H1 (cell line): ENCODE results near the gene MRPS2. TPM values are rescaled to one million over a fixed set of nuclear protein-coding genes. Genes with fewer than 3 reads are reported as not detected.
A peak's percentile ranks its signal among the peaks of the same experiment; 100 is the strongest.

Experiments used
- CTCF ChIA-PET: fragments of 300-600 bp; sonication (Branson Sonifier 250); formaldehyde crosslinking; loops from one replicate; lab custom pipeline; 2021; ENCODE audit not compliant: partially characterized antibody; lab: Charles Lee
- POLR2A ChIA-PET: fragments of 300-600 bp; sonication (Branson Sonifier 250); formaldehyde crosslinking; loops from one replicate; lab custom pipeline; 2021; ENCODE audit warnings: inconsistent platforms; ENCODE audit not compliant: partially characterized antibody; lab: Charles Lee
- DNase-seq, 2 experiments: peaks; one replicate each; pipeline versions ENCODE4 v3.0.0 to v3.0.0-alpha.2; 2010 to 2022; ENCODE audit warnings: low spot score in 2 of 2, low read depth in 1 of 2, mixed read lengths in 1 of 2
- FAIRE-seq: peaks from 2 replicates; lab custom pipeline; 2011; peaks lifted over from hg19 to GRCh38; lab: Jason Lieb, UNC
- H2AFZ ChIP-seq: 2 replicates; pipeline ENCODE4 v1.8.1; 2012; ENCODE audit warnings: low read length, inconsistent platforms
- H2AK5ac ChIP-seq: 2 replicates; pipeline ENCODE4 v1.6.1; 2013; ENCODE audit warnings: low read depth, low read length
- H2BK120ac ChIP-seq: replicated peaks from 2 replicates; pipeline ENCODE3; 2013; ENCODE audit warnings: low read depth, low read length, inconsistent platforms
- H2BK12ac ChIP-seq: 2 replicates; pipeline ENCODE4 v1.6.1; 2013; ENCODE audit warnings: low read depth, low read length
- H2BK15ac ChIP-seq: 2 replicates; pipeline ENCODE4 v1.6.1; 2013; ENCODE audit warnings: low read length
- H2BK20ac ChIP-seq: 2 replicates; pipeline ENCODE4 v1.6.1; 2013; ENCODE audit warnings: low read length
- H2BK5ac ChIP-seq: 2 replicates; pipeline ENCODE4 v1.6.1; 2013; ENCODE audit warnings: low read depth, low read length
- H3K14ac ChIP-seq: 2 replicates; pipeline ENCODE4 v1.6.1; 2013; ENCODE audit warnings: inconsistent platforms; ENCODE audit not compliant: insufficient read length
- H3K18ac ChIP-seq: 2 replicates; pipeline ENCODE4 v1.6.1; 2013; ENCODE audit warnings: low read length; ENCODE audit errors: extremely low read depth
- H3K23ac ChIP-seq: 2 replicates; pipeline ENCODE4 v1.6.1; 2013; ENCODE audit warnings: inconsistent platforms; ENCODE audit not compliant: insufficient read length
- H3K23me2 ChIP-seq: 2 replicates; pipeline ENCODE4 v1.6.1; 2013; ENCODE audit warnings: low read depth, low read length
- H3K27ac ChIP-seq: 2 replicates; pipeline ENCODE4 v1.6.1; 2011; ENCODE audit warnings: low read depth, low read length, inconsistent platforms
- H3K27me3 ChIP-seq, 4 experiments: replicated peaks in 1 of 4; 1 replicate in 1 of 4; 2 replicates in 3 of 4; pipeline versions ENCODE4 v1.6.1 to v1.8.1; 2011 to 2013; ENCODE audit warnings: low read length in 3 of 4, mild to moderate bottlenecking in 3 of 4, inconsistent platforms in 2 of 4, mixed read lengths in 2 of 4, moderate library complexity in 1 of 4; ENCODE audit not compliant: control insufficient read depth in 3 of 4, insufficient read depth in 3 of 4; ENCODE audit errors: extremely low read depth in 1 of 4
- H3K36me3 ChIP-seq, 4 experiments: 2 replicates each; pipeline versions ENCODE4 v1.6.1 to v1.8.1; 2011 to 2013; ENCODE audit warnings: mild to moderate bottlenecking in 4 of 4, low read length in 3 of 4, moderate library complexity in 2 of 4, control low read depth in 1 of 4, inconsistent platforms in 1 of 4; ENCODE audit not compliant: insufficient read depth in 4 of 4, control insufficient read depth in 2 of 4
- H3K4ac ChIP-seq: replicated peaks from 2 replicates; pipeline ENCODE3; 2013; ENCODE audit warnings: low read length, low read depth, mixed read lengths, inconsistent platforms; ENCODE audit not compliant: insufficient read length
- H3K4me1 ChIP-seq, 4 experiments: replicated peaks in 1 of 4; 1 replicate in 1 of 4; 2 replicates in 3 of 4; pipeline versions ENCODE4 v1.6.1 to v1.8.1; 2011 to 2013; ENCODE audit warnings: low read length in 3 of 4, inconsistent platforms in 2 of 4, mixed read lengths in 1 of 4; ENCODE audit not compliant: insufficient read depth in 4 of 4, control insufficient read depth in 3 of 4
- H3K4me2 ChIP-seq, 2 experiments: 2 replicates each; pipeline versions ENCODE4 v1.6.1 to v1.8.1; 2011 to 2013; ENCODE audit warnings: low read depth in 2 of 2, low read length in 2 of 2, control low read depth in 1 of 2, inconsistent platforms in 1 of 2, mild to moderate bottlenecking in 1 of 2; ENCODE audit not compliant: insufficient read depth in 1 of 2
- H3K4me3 ChIP-seq, 4 experiments: fragments of 200-600, 300-600 bp in 1 of 4; sonication (generic), shearing (Covaris generic), sonication (Bioruptor Twin) in 1 of 4; 2 replicates each; pipeline versions ENCODE4 v1.5.1 to v1.8.1; 2011 to 2016; ENCODE audit warnings: low read length in 4 of 4, low read depth in 3 of 4, control low read depth in 2 of 4, inconsistent platforms in 2 of 4, mild to moderate bottlenecking in 2 of 4, mixed read lengths in 1 of 4, moderate library complexity in 1 of 4; ENCODE audit not compliant: insufficient read depth in 2 of 4; ENCODE audit errors: extremely low read depth in 1 of 4
- H3K56ac ChIP-seq: replicated peaks from 2 replicates; pipeline ENCODE3; 2013; ENCODE audit warnings: low read depth, mild to moderate bottlenecking, mixed read lengths, low read length, inconsistent platforms; ENCODE audit not compliant: insufficient read length
- H3K79me1 ChIP-seq: 2 replicates; pipeline ENCODE4 v1.6.1; 2013; ENCODE audit warnings: low read depth, low read length, control low read depth
- H3K79me2 ChIP-seq, 2 experiments: 2 replicates each; pipeline versions ENCODE4 v1.6.1 to v1.8.1; 2012 to 2013; ENCODE audit warnings: low read length in 2 of 2, mild to moderate bottlenecking in 2 of 2, inconsistent platforms in 1 of 2; ENCODE audit not compliant: insufficient read depth in 2 of 2, control insufficient read depth in 1 of 2
- H3K9ac ChIP-seq, 4 experiments: replicated peaks in 1 of 4; 1 replicate in 1 of 4; 2 replicates in 3 of 4; pipeline versions ENCODE4 v1.6.1 to v1.8.1; 2011 to 2013; ENCODE audit warnings: low read depth in 3 of 4, low read length in 3 of 4, control low read depth in 2 of 4, mild to moderate bottlenecking in 2 of 4, moderate library complexity in 2 of 4, inconsistent platforms in 1 of 4; ENCODE audit errors: extremely low read depth in 1 of 4
- H3K9me3 ChIP-seq, 2 experiments: 2 replicates each; pipeline versions ENCODE4 v1.6.1 to v1.8.1; 2012 to 2013; ENCODE audit warnings: mild to moderate bottlenecking in 2 of 2, moderate library complexity in 2 of 2, control low read depth in 1 of 2, inconsistent platforms in 1 of 2, low read depth in 1 of 2, low read length in 1 of 2, mixed read lengths in 1 of 2; ENCODE audit not compliant: insufficient read depth in 2 of 2
- H4K20me1 ChIP-seq, 2 experiments: replicated peaks in 1 of 2; 2 replicates each; pipeline versions ENCODE3 to v1.8.1; 2011 to 2013; ENCODE audit warnings: inconsistent platforms in 2 of 2, low read length in 2 of 2, mild to moderate bottlenecking in 1 of 2; ENCODE audit not compliant: insufficient read depth in 2 of 2, control insufficient read depth in 1 of 2
- H4K5ac ChIP-seq: 2 replicates; pipeline ENCODE4 v1.6.1; 2013; ENCODE audit warnings: low read length, low read depth, mixed read lengths, inconsistent platforms; ENCODE audit not compliant: insufficient read length
- H4K8ac ChIP-seq: 2 replicates; pipeline ENCODE4 v1.8.0; 2013; ENCODE audit warnings: mild to moderate bottlenecking, moderate library complexity, low read length, inconsistent platforms; ENCODE audit not compliant: insufficient read depth; ENCODE audit errors: extremely low read depth
- H4K91ac ChIP-seq: replicated peaks from 2 replicates; pipeline ENCODE3; 2013; ENCODE audit warnings: low read length, mixed read lengths, inconsistent platforms; ENCODE audit not compliant: insufficient read length
- TCF12 ChIP-seq: IDR thresholded peaks from 2 replicates; pipeline ENCODE4 v1.6.1; 2011; ENCODE audit warnings: low read depth, mild to moderate bottlenecking, low read length
- WGBS, 2 experiments: shearing (Covaris generic) in 1 of 2; methylation state at CpG; one replicate each; pipeline versions ENCODE4 v1.1.6 to v1.1.7; 2013 to 2015; ENCODE audit warnings: low lambda C conversion rate in 2 of 2, mixed read lengths in 2 of 2, inconsistent platforms in 1 of 2, low coverage in 1 of 2, missing lambda C conversion rate in 1 of 2; ENCODE audit not compliant: insufficient replicate concordance in 2 of 2, insufficient coverage in 1 of 2, insufficient read length in 1 of 2; ENCODE audit errors: extremely low coverage in 1 of 2, missing lambda C conversion rate in 1 of 2; 5-methylcytosine and 5-hydroxymethylcytosine counted together
- polyA plus RNA-seq, 7 experiments: library from polyadenylated mRNA; depleted of rRNA in 3 of 7; stranded (reverse) in 5 of 7; unstranded in 2 of 7; fragments of >200 nt in 5 of 7; fragments of 200-250 nt in 2 of 7; gene quantifications; 1 replicate in 5 of 7; 2 replicates in 1 of 7; 4 replicates in 1 of 7; pipeline versions ENCODE4 v1.2.1 to v1.2.3, GENCODE V29; 2011 to 2013; ENCODE audit warnings: missing spikeins in 2 of 7, mixed read lengths in 2 of 7
- total RNA-seq: library from RNA; stranded (reverse); fragmentation: NEBNext Ultra II Directional; extraction: Animal tissue kit (Norgen Biotek cat#: 25700); gene quantifications from 2 replicates; pipeline ENCODE4 v1.2.1, GENCODE V29; 2021

Gene MRPS2
- total and polyA plus RNA-seq, 2 of the 8 experiments (the other 6 are each of a cell fraction or from before 2014, with no cell fraction given): 78.6 to 476 TPM

GRCh38 chr9:135513351-135513846 is 12.9 kb downstream of the MRPS2 start:
- Histone ChIP-seq H2BK12ac (peak overlapping the region; percentile 27; the same call in 1 of the 2 replicates), H4K91ac (peak overlapping the region; percentile 55), H4K20me1 (no peaks in the 10 kb centered on the region), H2BK5ac (0 out of 2 replicates have a peak overlapping the region, but pooled peaks have one; percentile 52), H2BK20ac (0 out of 2 replicates have a peak overlapping the region, but pooled peaks have one; percentile 32), H3K4me3 (no peak overlapping the region), H3K4me2 (no peak overlapping the region), H2AK5ac (no peak overlapping the region), H3K9ac (no peak overlapping the region), H3K23me2 (no peaks in the 10 kb centered on the region; the same call in 1 of the 2 replicates), H3K9me3 (no peaks in the 10 kb centered on the region), H2BK15ac (peak overlapping the region; percentile 88; the same call in 1 of the 2 replicates), H3K56ac (no peak overlapping the region), H3K27ac (no peak overlapping the region), H3K79me2 (no peaks in the 10 kb centered on the region), H3K14ac (no peak overlapping the region), H3K18ac (no peak overlapping the region), H3K4me1 (no peaks in the 10 kb centered on the region), H2BK120ac (no peak overlapping the region), H3K79me1 (no peaks in the 10 kb centered on the region), H4K8ac (no peak overlapping the region), H3K23ac (no peak overlapping the region), H2AFZ (no peak overlapping the region), H3K36me3 (no peaks in the 10 kb centered on the region), H3K27me3 (no peaks in the 10 kb centered on the region), H4K5ac (no peak overlapping the region), H3K4ac (no peak overlapping the region)
- DNase-seq (peak in 1 of 2 experiments; percentile 22), FAIRE-seq (no peak)
- ChIA-PET POLR2A (no interaction called here), CTCF (interaction anchor here (0.6 to 1.4 kb wide), 4 partner anchors 11 to 200 kb away, joined by 3 to 4 read pairs (median 3); no protein-coding TSS in a partner anchor)
- WGBS, 2 experiments: 84% methylated on average over 19 of the region's 19 CpGs; no CpG with 5 or more reads in 1 of the 2 experiments
- no peak for TF ChIP-seq TCF12
